GM10847 (cell line): Measurements from ENCODE around the gene MDM2.

ENCODE experiments used
- POLR2A ChIP-seq: IDR thresholded peaks from 2 replicates; pipeline ENCODE4 v1.6.1; 2011; ENCODE audit not compliant: insufficient read length; ENCODE audit errors: extremely low read depth

The MDM2 gene

GRCh38 chr12:68807576-68808387 lies at the start of gene MDM2:
MDM2 (plus strand) TSS chr12:68808177; CDS start chr12:68808478, 301 bp downstream.
- peak; percentile 71 for TF ChIP-seq POLR2A

- no peak for TF ChIP-seq POLR2A
Observed at GRCh38 chr12:68759852-68760251, 48.1 kb upstream of the MDM2 start.

GRCh38 chr12:68760806-68761441 lies 47.1 kb upstream of the MDM2 start:
- no peak for TF ChIP-seq POLR2A

- no peak for TF ChIP-seq POLR2A
Observed at GRCh38 chr12:68761442-68761812, 46.5 kb upstream of the MDM2 start.

- TF ChIP-seq POLR2A, result no peak
Observed at GRCh38 chr12:68761901-68762630, 45.9 kb upstream of the MDM2 start.

GRCh38 chr12:68762691-68763090 lies 45.3 kb upstream of the MDM2 start:
- no peak for TF ChIP-seq POLR2A

- TF ChIP-seq POLR2A, result no peak
Observed at GRCh38 chr12:68765696-68766095, 42.3 kb upstream of the MDM2 start.

- no peak for TF ChIP-seq POLR2A
Observed at GRCh38 chr12:68766646-68767045, 41.3 kb upstream of the MDM2 start.

- no peak for TF ChIP-seq POLR2A
Observed at GRCh38 chr12:68767191-68767590, 40.8 kb upstream of the MDM2 start.

GRCh38 chr12:68768431-68768939 lies 39.5 kb upstream of the MDM2 start:
- no peak for TF ChIP-seq POLR2A

GRCh38 chr12:68769941-68770340 lies 38.0 kb upstream of the MDM2 start:
- no peak for TF ChIP-seq POLR2A

GRCh38 chr12:68771223-68771925 lies 36.6 kb upstream of the MDM2 start:
- no peak for TF ChIP-seq POLR2A

GRCh38 chr12:68772714-68773113 lies 35.3 kb upstream of the MDM2 start:
- TF ChIP-seq POLR2A, result no peak

- no peak for TF ChIP-seq POLR2A
Observed at GRCh38 chr12:68773582-68773981, 34.4 kb upstream of the MDM2 start.

- no peak for TF ChIP-seq POLR2A
Observed at GRCh38 chr12:68775121-68775630, 32.8 kb upstream of the MDM2 start.

GRCh38 chr12:68776976-68777610 lies 30.9 kb upstream of the MDM2 start:
- TF ChIP-seq POLR2A, result no peak
